GM23338 (cell line): ENCODE measurements around the gene NCAPD3. TPM values are rescaled to one million over a fixed set of nuclear protein-coding genes. Genes with fewer than 3 reads are reported as not detected.

Source experiments
- ATAC-seq: fragments of 200-7000 bp; cut with Tn5 transposase; 3 replicates; pipeline ENCODE4 v1.9.1; 2020
- DNase-seq: peaks from one replicate; pipeline ENCODE4 v3.0.0-alpha.2; 2015; ENCODE audit warnings: low spot score
- H2AFZ ChIP-seq: fragments of 200-600 bp; sonication (generic); 2 replicates; pipeline ENCODE4 v1.8.0; 2016; ENCODE audit warnings: antibody characterized with exemption, mild to moderate bottlenecking, moderate library complexity
- H3F3A ChIP-seq: fragments of 200-600 bp; sonication (generic); replicated peaks from 2 replicates; pipeline ENCODE4 v1.8.0; 2017; ENCODE audit warnings: antibody characterized with exemption, mixed run types, low read depth
- H3K27ac ChIP-seq: fragments of 200-600 bp; sonication (generic); 2 replicates; pipeline ENCODE4 v1.6.1; 2016; ENCODE audit warnings: low read depth
- H3K27me3 ChIP-seq: fragments of 200-600 bp; sonication (generic); 2 replicates; pipeline ENCODE4 v1.8.0; 2016; ENCODE audit warnings: mild to moderate bottlenecking, mixed run types, moderate library complexity; ENCODE audit not compliant: insufficient read depth
- H3K36me3 ChIP-seq: fragments of 200-600 bp; sonication (generic); 2 replicates; pipeline ENCODE4 v1.8.0; 2016; ENCODE audit warnings: mild to moderate bottlenecking; ENCODE audit not compliant: insufficient read depth
- H3K4me1 ChIP-seq: fragments of 200-600 bp; sonication (generic); 2 replicates; pipeline ENCODE4 v1.8.0; 2016; ENCODE audit warnings: mild to moderate bottlenecking, moderate library complexity; ENCODE audit not compliant: insufficient read depth
- H3K4me2 ChIP-seq: fragments of 200-600 bp; sonication (generic); 2 replicates; pipeline ENCODE4 v1.7.1; 2017; ENCODE audit warnings: mixed run types
- H3K4me3 ChIP-seq: fragments of 200-600 bp; sonication (generic); 2 replicates; pipeline ENCODE4 v1.6.1; 2016; ENCODE audit warnings: mixed run types
- H3K79me2 ChIP-seq: fragments of 200-600 bp; sonication (generic); replicated peaks from 2 replicates; pipeline ENCODE4 v1.8.0; 2017; ENCODE audit warnings: mild to moderate bottlenecking; ENCODE audit not compliant: insufficient read depth
- H3K9me2 ChIP-seq: fragments of 200-600 bp; sonication (generic); 2 replicates; pipeline ENCODE4 v1.8.0; 2017; ENCODE audit not compliant: insufficient read depth
- H4K20me1 ChIP-seq: fragments of 200-600 bp; sonication (generic); replicated peaks from 2 replicates; pipeline ENCODE4 v1.8.0; 2017; ENCODE audit warnings: mild to moderate bottlenecking; ENCODE audit not compliant: insufficient read depth
- H3K27ac Mint-ChIP-seq: 2 replicates; pipeline ENCODE4 v1.8.0; 2020; ENCODE audit warnings: inconsistent platforms, mild to moderate bottlenecking, moderate library complexity, mixed read lengths
- H3K27me3 Mint-ChIP-seq: 3 replicates; pipeline ENCODE4 v1.8.0; 2022; ENCODE audit warnings: low read depth, mild to moderate bottlenecking, moderate library complexity, mixed read lengths, inconsistent platforms; ENCODE audit not compliant: insufficient read depth, poor library complexity
- H3K36me3 Mint-ChIP-seq: 3 replicates; pipeline ENCODE4 v1.8.0; 2021; ENCODE audit warnings: low read depth, mild to moderate bottlenecking, inconsistent platforms, moderate library complexity, mixed read lengths
- H3K4me1 Mint-ChIP-seq: 3 replicates; pipeline ENCODE4 v1.8.0; 2020; ENCODE audit warnings: mild to moderate bottlenecking, inconsistent platforms, mixed read lengths
- H3K4me3 Mint-ChIP-seq: 3 replicates; pipeline ENCODE4 v1.8.0; 2021; ENCODE audit warnings: moderate library complexity, mild to moderate bottlenecking, inconsistent platforms, mixed read lengths
- H3K9me3 Mint-ChIP-seq: 3 replicates; pipeline ENCODE4 v1.8.0; 2020; ENCODE audit warnings: moderate library complexity, mild to moderate bottlenecking, inconsistent platforms, mixed read lengths
- CREB1 ChIP-seq: fragments of 250-450 bp; sonication (Bioruptor Pico); IDR thresholded peaks from 2 replicates; pipeline ENCODE4 v1.5.0; 2020; ENCODE audit warnings: low read depth, mild to moderate bottlenecking, moderate library complexity
- EZH2phosphoT487 ChIP-seq: fragments of 200-600 bp; sonication (generic); IDR thresholded peaks from one replicate; pipeline ENCODE4 v1.8.1; 2018; ENCODE audit warnings: antibody characterized with exemption; ENCODE audit not compliant: unreplicated experiment
- POLR2AphosphoS5 ChIP-seq: IDR thresholded peaks from 2 replicates; pipeline ENCODE4 v1.6.1; 2016; ENCODE audit warnings: antibody characterized with exemption, low read depth
- STAT1 ChIP-seq: IDR thresholded peaks from one replicate; pipeline ENCODE4 v1.6.1; 2016; ENCODE audit warnings: antibody characterized with exemption; ENCODE audit not compliant: unreplicated experiment
- ZNF114 ChIP-seq: fragments of 250-450 bp; sonication (Bioruptor Pico); IDR thresholded peaks from 2 replicates; pipeline ENCODE4 v1.5.0; 2020; ENCODE audit warnings: mild to moderate bottlenecking, moderate library complexity
- polyA plus RNA-seq: library from polyadenylated mRNA; unstranded; fragments of >200 nt; fragmentation: Nextera tagmentation; extraction: Ambion mirVana; gene quantifications from 2 replicates; pipeline ENCODE4 v1.2.1, GENCODE V29; 2016
- total RNA-seq: library from RNA; depleted of rRNA; stranded (reverse); fragments of >200 nt; shearing (Covaris generic); gene quantifications from 2 replicates; pipeline ENCODE4 v1.2.3, GENCODE V29; 2014
- TF ChIP-seq, protein P1 (sequence below): IDR thresholded peaks from 2 replicates; pipeline ENCODE4 v1.6.1; 2016; ENCODE audit warnings: antibody characterized with exemption
- TF ChIP-seq, protein P2 (sequence below): fragments of 250-450 bp; sonication (Bioruptor Pico); IDR thresholded peaks from 2 replicates; pipeline ENCODE4 v1.5.0; 2020; ENCODE audit warnings: mild to moderate bottlenecking, moderate library complexity

The NCAPD3 gene
- total and polyA plus RNA-seq, 2 experiments from 2014 or later = 37.1 to 49.8 TPM

- TF ChIP-seq, protein P1, sequence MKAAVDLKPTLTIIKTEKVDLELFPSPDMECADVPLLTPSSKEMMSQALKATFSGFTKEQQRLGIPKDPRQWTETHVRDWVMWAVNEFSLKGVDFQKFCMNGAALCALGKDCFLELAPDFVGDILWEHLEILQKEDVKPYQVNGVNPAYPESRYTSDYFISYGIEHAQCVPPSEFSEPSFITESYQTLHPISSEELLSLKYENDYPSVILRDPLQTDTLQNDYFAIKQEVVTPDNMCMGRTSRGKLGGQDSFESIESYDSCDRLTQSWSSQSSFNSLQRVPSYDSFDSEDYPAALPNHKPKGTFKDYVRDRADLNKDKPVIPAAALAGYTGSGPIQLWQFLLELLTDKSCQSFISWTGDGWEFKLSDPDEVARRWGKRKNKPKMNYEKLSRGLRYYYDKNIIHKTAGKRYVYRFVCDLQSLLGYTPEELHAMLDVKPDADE = no peak; the same call in 1 of the 2 replicates
- TF ChIP-seq ZNF114 (CRISPR knock-in tag) (no peak), CREB1 (peak; percentile 95), POLR2AphosphoS5 (peak; percentile 73)
- TF ChIP-seq, protein P2, sequence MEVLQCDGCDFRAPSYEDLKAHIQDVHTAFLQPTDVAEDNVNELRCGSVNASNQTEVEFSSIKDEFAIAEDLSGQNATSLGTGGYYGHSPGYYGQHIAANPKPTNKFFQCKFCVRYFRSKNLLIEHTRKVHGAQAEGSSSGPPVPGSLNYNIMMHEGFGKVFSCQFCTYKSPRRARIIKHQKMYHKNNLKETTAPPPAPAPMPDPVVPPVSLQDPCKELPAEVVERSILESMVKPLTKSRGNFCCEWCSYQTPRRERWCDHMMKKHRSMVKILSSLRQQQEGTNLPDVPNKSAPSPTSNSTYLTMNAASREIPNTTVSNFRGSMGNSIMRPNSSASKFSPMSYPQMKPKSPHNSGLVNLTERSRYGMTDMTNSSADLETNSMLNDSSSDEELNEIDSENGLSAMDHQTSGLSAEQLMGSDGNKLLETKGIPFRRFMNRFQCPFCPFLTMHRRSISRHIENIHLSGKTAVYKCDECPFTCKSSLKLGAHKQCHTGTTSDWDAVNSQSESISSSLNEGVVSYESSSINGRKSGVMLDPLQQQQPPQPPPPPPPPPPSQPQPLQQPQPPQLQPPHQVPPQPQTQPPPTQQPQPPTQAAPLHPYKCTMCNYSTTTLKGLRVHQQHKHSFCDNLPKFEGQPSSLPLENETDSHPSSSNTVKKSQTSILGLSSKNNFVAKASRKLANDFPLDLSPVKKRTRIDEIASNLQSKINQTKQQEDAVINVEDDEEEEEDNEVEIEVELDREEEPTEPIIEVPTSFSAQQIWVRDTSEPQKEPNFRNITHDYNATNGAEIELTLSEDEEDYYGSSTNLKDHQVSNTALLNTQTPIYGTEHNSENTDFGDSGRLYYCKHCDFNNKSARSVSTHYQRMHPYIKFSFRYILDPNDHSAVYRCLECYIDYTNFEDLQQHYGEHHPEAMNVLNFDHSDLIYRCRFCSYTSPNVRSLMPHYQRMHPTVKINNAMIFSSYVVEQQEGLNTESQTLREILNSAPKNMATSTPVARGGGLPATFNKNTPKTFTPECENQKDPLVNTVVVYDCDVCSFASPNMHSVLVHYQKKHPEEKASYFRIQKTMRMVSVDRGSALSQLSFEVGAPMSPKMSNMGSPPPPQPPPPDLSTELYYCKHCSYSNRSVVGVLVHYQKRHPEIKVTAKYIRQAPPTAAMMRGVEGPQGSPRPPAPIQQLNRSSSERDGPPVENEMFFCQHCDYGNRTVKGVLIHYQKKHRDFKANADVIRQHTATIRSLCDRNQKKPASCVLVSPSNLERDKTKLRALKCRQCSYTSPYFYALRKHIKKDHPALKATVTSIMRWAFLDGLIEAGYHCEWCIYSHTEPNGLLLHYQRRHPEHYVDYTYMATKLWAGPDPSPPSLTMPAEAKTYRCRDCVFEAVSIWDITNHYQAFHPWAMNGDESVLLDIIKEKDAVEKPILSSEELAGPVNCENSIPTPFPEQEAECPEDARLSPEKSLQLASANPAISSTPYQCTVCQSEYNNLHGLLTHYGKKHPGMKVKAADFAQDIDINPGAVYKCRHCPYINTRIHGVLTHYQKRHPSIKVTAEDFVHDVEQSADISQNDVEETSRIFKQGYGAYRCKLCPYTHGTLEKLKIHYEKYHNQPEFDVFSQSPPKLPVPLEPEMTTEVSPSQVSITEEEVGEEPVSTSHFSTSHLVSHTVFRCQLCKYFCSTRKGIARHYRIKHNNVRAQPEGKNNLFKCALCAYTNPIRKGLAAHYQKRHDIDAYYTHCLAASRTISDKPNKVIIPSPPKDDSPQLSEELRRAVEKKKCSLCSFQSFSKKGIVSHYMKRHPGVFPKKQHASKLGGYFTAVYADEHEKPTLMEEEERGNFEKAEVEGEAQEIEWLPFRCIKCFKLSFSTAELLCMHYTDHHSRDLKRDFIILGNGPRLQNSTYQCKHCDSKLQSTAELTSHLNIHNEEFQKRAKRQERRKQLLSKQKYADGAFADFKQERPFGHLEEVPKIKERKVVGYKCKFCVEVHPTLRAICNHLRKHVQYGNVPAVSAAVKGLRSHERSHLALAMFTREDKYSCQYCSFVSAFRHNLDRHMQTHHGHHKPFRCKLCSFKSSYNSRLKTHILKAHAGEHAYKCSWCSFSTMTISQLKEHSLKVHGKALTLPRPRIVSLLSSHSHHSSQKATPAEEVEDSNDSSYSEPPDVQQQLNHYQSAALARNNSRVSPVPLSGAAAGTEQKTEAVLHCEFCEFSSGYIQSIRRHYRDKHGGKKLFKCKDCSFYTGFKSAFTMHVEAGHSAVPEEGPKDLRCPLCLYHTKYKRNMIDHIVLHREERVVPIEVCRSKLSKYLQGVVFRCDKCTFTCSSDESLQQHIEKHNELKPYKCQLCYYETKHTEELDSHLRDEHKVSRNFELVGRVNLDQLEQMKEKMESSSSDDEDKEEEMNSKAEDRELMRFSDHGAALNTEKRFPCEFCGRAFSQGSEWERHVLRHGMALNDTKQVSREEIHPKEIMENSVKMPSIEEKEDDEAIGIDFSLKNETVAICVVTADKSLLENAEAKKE = peak; percentile 72
Measured at GRCh38 chr11:134272381-134273316, 48.9 kb upstream of the NCAPD3 start (continued).

- H3K9me3 Mint-ChIP-seq = peaks cover 4% of the 10 kb centered on the region; the same call in 1 of the 3 replicates
- no peaks in the 10 kb centered on the region for H3K27me3 ChIP-seq
- no peak for DNase-seq
- peak overlapping the region; percentile 90 for H3K4me3 ChIP-seq
- peak overlapping the region; percentile 99; the same call in 2 of the 3 replicates for H3K4me3 Mint-ChIP-seq
- 0 out of 2 replicates have a peak, but pooled peaks cover 10% of the 10 kb centered on the region for H3F3A ChIP-seq
- H3K27ac ChIP-seq = peak overlapping the region; percentile 71
- H3K27ac Mint-ChIP-seq = peak overlapping the region; percentile 98
- peak overlapping the region; percentile 93 for H3K4me2 ChIP-seq
- H3K36me3 Mint-ChIP-seq = peaks cover 29% of the 10 kb centered on the region
- peaks cover 61% of the 10 kb centered on the region for H3K4me1 Mint-ChIP-seq
- ATAC-seq = no peak
- H3K36me3 ChIP-seq = no peaks in the 10 kb centered on the region
- peaks cover 28% of the 10 kb centered on the region for H3K27me3 Mint-ChIP-seq
- H2AFZ ChIP-seq = no peak overlapping the region
- peaks cover 73% of the 10 kb centered on the region for H3K79me2 ChIP-seq
- H3K4me1 ChIP-seq = peaks cover 54% of the 10 kb centered on the region
- no peaks in the 10 kb centered on the region for H4K20me1 ChIP-seq
- H3K9me2 ChIP-seq = no peaks in the 10 kb centered on the region
- TF ChIP-seq, protein P2 = no peak
- TF ChIP-seq STAT1 = no peak
- TF ChIP-seq EZH2phosphoT487 = no peak
Measured at GRCh38 chr11:134271978-134272377, 48.2 kb upstream of the NCAPD3 start.
